HG03097 (cell line): ENCODE data around the gene AGPAT4.

ENCODE experiments used
- ATAC-seq: cut with Tn5 transposase; IDR thresholded peaks from one replicate; pipeline ENCODE4 v1.9.1; 2021; ENCODE audit not compliant: unreplicated experiment, low FRiP score

AGPAT4 gene

GRCh38 chr6:161284653-161285052 is 10.8 kb upstream of the AGPAT4 start:
- no peak for ATAC-seq

DNA sequence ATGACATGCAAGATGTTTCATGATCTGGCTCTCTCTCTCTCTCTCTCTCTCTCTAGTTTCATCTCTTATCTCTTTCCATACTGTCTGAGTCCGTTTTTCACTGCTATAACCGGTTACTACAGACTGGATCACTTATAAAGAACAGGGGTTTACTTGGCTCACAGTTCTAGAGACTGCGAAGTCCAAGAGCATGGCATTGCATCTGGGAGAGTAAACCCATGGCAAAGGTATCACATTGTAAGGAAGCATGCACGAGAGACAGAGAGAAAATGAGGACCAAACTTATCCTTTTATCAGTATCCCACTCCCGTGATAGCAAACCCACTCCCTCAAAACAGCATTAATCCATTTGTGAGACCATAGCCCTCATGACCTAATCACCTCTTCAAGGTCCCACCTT is 7.2 kb upstream of the AGPAT4 start:
- ATAC-seq, result no peak

GRCh38 chr6:161279677-161280415 is 6.0 kb upstream of the AGPAT4 start:
- no peak for ATAC-seq

GRCh38 chr6:161276605-161277155 is 2.8 kb upstream of the AGPAT4 start:
- ATAC-seq, result no peak

GRCh38 chr6:161274898-161275297 is 1.0 kb upstream of the AGPAT4 start:
- ATAC-seq, result no peak

DNA sequence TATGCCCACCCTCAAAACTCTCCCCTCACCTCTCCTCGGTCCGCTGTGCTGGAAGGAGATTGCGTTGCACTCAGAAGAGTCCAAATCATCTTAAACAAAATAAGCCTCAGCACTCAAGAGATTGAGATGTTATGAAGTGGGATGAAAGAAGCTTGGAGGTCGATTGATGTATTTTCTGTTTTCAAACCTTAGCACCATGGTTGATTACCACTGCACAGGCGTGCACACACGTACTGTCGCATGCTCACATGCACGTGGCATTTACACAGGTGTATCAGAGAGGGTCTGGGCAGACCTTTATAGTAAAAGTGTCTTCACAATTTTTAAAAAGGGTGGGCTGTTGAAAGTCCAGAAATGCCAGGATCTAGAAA is 612 bp upstream of the AGPAT4 start:
- ATAC-seq, result no peak

DNA sequence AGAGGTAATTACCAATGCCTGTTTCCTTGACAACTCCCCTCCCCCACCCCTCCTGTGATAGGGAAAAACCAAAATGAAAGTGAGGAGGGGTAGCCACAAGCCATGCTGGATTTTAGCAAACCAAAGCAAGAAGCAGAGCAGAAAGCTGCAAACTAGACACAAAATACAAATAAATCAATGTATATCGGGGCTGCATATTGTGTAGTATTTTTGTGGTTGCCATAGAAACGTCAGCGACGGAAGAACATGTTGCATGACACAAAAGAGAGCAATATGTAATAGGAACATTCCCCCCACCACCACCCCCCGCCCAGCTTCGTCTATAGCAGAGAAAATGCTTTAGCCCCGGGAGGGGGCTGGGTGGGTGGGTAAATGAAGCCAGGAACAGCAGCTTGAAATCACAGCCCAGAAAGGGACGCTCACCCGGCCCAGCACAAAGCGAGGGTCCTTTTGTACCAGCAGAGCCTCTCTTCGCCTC is 548 bp downstream of the AGPAT4 start:
- peak; percentile 4 for ATAC-seq

GRCh38 chr6:161272635-161273273 is 1.1 kb downstream of the AGPAT4 start:
- no peak for ATAC-seq

DNA sequence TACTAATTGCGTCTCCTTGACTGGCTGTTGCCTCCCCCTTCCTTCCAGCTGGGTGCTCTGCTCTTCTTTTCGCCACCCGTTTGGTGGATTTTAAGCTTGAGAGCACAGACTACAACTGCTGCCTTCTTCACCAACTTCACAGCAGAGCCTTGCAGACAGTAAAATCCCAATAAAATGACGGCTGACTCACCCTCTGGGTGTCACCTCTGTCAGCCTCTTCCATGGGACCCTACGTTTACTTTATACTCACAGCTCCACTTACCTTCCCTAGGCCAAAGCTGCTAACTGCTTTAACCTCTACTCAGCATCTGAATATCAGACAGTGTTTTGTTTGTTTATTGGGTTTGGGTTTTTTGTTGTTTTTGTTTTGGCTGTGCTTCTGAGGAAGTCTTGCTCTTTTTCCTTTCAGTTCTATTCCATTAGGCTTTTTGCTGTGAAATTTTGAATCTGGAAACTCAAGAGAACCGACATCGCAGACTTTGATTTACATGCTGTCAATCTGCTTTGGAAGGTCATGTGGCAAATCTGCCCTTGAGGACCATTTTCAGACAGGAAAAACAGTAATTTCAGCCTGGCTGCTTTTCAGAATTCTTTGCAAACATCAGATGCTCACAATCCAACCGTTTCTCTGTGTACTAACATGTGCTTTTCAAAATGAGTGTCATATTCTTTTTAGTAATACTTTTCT is 2.4 kb downstream of the AGPAT4 start:
- no peak for ATAC-seq

DNA sequence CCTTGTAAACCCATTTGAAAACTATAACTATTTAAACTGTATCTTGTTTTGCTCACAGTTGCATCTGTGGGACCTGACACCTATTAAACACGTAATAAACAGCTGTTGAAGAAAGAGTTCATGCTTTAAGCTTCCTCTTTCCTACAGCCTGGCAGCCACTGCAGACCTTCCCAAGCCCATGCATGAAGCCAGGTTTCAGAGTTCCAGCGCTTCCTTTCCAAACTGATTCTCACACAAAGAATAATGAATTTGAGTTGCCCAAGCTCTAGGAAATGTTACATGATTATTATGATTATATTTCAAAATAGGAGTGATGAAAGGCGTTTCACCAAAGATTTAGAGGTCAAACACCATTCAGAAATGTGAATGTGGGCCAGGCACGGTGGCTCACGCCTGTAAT is 3.7 kb downstream of the AGPAT4 start:
- ATAC-seq, result no peak

DNA sequence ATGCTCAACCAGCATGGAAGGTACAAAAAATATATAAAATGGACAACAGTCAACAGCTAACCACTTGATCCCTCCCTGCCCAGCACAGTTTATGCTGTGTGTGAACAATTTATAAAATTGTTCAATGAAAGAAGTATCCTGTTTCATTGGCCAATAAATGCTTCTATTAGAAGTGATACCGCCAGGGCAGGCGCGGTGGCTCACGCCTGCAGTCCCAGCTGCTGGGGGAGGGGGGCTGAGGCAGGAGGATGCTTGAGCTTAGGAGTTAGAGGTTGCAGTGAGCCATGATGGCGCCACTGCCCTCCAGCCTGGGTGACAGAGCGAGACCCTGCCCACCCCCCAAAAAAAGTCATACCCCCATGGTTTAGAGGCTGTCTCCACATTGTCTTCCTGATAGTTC is 4.6 kb downstream of the AGPAT4 start:
- ATAC-seq, result no peak

GRCh38 chr6:161268531-161269210 is 5.2 kb downstream of the AGPAT4 start:
- no peak for ATAC-seq

GRCh38 chr6:161266513-161267230 is 7.2 kb downstream of the AGPAT4 start:
- ATAC-seq, result no peak

GRCh38 chr6:161265975-161266374 is 7.9 kb downstream of the AGPAT4 start:
- ATAC-seq, result no peak

DNA sequence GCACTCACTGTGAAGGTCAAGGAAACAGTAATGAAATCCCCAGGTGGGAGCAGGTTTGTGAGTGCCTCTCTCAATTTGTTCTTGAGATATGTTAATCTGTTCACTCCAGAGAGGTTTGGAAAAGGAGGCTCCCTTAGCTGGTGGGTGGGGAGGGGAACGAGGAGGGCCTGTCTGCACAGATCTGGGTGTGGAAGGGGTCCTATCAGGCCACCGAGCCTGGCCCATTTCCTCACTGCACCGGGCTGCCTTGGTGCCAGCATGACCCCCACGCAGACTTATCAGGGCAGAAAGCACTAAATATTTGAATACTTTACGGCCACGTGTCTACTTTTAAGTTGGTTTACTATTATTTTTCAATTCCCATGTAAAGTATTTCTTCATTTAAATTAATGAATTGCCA is 8.3 kb downstream of the AGPAT4 start:
- ATAC-seq, result no peak

DNA sequence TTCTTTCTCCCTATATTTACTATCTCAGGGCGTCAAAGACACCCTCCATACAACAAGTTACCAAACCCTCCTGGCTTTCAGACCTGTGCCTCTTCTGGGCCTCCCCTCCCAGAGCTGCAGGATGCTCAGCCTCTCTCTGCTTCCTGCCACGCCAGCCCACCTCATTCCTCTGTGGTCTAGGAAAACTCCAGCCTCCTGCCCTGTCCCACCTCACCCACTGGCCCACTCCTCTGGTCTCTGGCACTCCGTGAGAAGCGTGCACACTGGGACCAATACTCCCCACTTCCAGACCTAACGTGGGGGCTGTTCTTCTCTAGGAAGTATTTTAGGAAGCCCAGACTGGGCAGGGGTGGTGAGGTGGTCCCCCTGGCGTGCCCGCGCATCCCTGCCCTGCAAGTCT is 9.7 kb downstream of the AGPAT4 start:
- ATAC-seq, result no peak

GRCh38 chr6:161261816-161262215 is 12.0 kb downstream of the AGPAT4 start:
- no peak for ATAC-seq

GRCh38 chr6:161261325-161261724 is 12.5 kb downstream of the AGPAT4 start:
- no peak for ATAC-seq

DNA sequence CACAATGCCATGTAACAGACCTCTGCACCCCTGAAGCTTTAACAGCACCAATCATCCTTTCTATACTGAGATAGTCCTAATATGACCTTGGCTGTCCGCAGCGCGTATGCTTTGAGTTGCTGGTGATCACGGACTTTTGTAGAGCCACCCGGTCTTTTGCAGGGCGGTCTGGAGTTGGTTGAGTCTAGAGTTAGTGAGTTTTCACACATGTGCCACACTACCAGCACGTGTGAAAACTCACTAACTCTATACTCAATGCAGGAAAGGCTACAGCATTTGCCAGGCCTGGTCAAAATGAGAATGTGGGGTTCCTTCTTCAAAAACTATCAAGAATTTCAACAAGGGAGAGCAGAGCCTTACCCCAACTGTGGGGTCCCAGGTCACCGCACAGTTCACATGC is 14.6 kb downstream of the AGPAT4 start:
- no peak for ATAC-seq

- ATAC-seq, result no peak
Measured at GRCh38 chr6:161257793-161258457, 15.9 kb downstream of the AGPAT4 start.
